ENCODE results near the gene TUBD1. TPM values are rescaled to one million over a fixed set of nuclear protein-coding genes. Genes with fewer than 3 reads are reported as not detected.

TUBD1 gene
- total and polyA plus RNA-seq, 2 of the 13 experiments (the other 11 are each of a cell fraction or from before 2014, with no cell fraction given): 18.2 to 25.9 TPM

- TF ChIP-seq SALL1 (CRISPR knock-in tag; IDR thresholded peaks at IDR 0.05) (peak; percentile 76; the same call in 1 of the 2 replicates), ZNF816 (CRISPR knock-in tag; IDR thresholded peaks at IDR 0.05; ENCODE audit: borderline replicate concordance) (peak; percentile 96), HOMEZ (CRISPR knock-in tag; IDR thresholded peaks at IDR 0.05; ENCODE audit: low read depth) (peak; percentile 95), ZNF274 (CRISPR knock-in tag; IDR thresholded peaks at IDR 0.05) (no peak), CEBPG (CRISPR knock-in tag; IDR thresholded peaks at IDR 0.05) (peak; percentile 87), RORA (CRISPR knock-in tag; IDR thresholded peaks at IDR 0.05) (0 out of 2 replicates have a peak, but pooled peaks have one; percentile 94), KLF13 (CRISPR knock-in tag; IDR thresholded peaks at IDR 0.05) (no peak), MXI1 (IDR thresholded peaks at IDR 0.05; ENCODE audit: borderline replicate concordance, low read depth, low read length) (peak; percentile 48; the same call in 1 of the 3 replicates), SNAPC5 (CRISPR knock-in tag; IDR thresholded peaks at IDR 0.05; ENCODE audit: borderline replicate concordance) (0 out of 2 replicates have a peak, but pooled peaks have one; percentile 10), BCL3 (CRISPR knock-in tag; IDR thresholded peaks at IDR 0.05) (no peak), EZH2 (conservative IDR thresholded peaks at IDR 0.05; ENCODE audit: low read depth, low read length) (no peak), REST (IDR thresholded peaks at IDR 0.05; ENCODE audit: borderline replicate concordance in 1 of 2, low read depth in 1 of 2, low read length in 2 of 2) (peak in 1 of 2 experiments; percentile 78; a peak in 2 of 4 replicates), IRF2 (CRISPR knock-in tag; IDR thresholded peaks at IDR 0.05) (peak; percentile 84), ZNF234 (CRISPR knock-in tag; conservative IDR thresholded peaks at IDR 0.05) (no peak), RBFOX2 (IDR thresholded peaks at IDR 0.05; ENCODE audit: low read depth, low read length) (peak; percentile 60), NCOA2 (CRISPR knock-in tag; IDR thresholded peaks at IDR 0.05) (peak; percentile 94), ZNF160 (CRISPR knock-in tag; IDR thresholded peaks at IDR 0.05) (no peak), HDAC1 (CRISPR knock-in tag; IDR thresholded peaks at IDR 0.05) (peak; percentile 76), ZFP37 (CRISPR knock-in tag; IDR thresholded peaks at IDR 0.05; ENCODE audit: borderline replicate concordance) (peak; percentile 18; the same call in 1 of the 2 replicates), ZNF770 (CRISPR knock-in tag; IDR thresholded peaks at IDR 0.05) (no peak; the same call in 1 of the 2 replicates)
Measured at GRCh38 chr17:59837308-59838051, 55.3 kb downstream of the TUBD1 start (continued).
